Right lobe of liver (tissue), 4 donors: ENCODE results near the gene TTLL5.

Experiments
- CTCF ChIP-seq, 4 donors: fragments of 200-600 bp in 3 of 4; fragments of 450-650 bp in 1 of 4; IDR thresholded peaks; one replicate each; pipeline versions ENCODE4 v1.5.1 to v1.8.0; 2016 to 2022; ENCODE audit warnings: antibody characterized with exemption in 4 of 4, mild to moderate bottlenecking in 2 of 4
- POLR2A ChIP-seq: fragments of 450-650 bp; IDR thresholded peaks from one replicate; pipeline ENCODE4 v1.6.1; 2017; ENCODE audit warnings: antibody characterized with exemption, mild to moderate bottlenecking
- donor health status: DM: no; HTN: no; CAD: no.
- donor health status: DM: no; HTN: no; CAD: no.
- donor health status: DM: no; HTN: yes; CAD: no.

- TF ChIP-seq POLR2A (no peak), CTCF (IDR thresholded peaks at IDR 0.05) (no peak)
These were observed 326.3 kb downstream of the TTLL5 start for GRCh38 chr14:75987201-75987970.
